SIG-M5 treated with dmso at 0.1 percent for 504 hours (cell line): ENCODE data around the gene OGA.
A peak's percentile ranks its signal among the peaks of the same experiment; 100 is the strongest.

Experiments used
- DNase-seq: peaks from one replicate; lab custom pipeline; 2025; ENCODE audit not compliant: unreplicated experiment; lab: John Stamatoyannopoulos, UW

The OGA gene

DNA sequence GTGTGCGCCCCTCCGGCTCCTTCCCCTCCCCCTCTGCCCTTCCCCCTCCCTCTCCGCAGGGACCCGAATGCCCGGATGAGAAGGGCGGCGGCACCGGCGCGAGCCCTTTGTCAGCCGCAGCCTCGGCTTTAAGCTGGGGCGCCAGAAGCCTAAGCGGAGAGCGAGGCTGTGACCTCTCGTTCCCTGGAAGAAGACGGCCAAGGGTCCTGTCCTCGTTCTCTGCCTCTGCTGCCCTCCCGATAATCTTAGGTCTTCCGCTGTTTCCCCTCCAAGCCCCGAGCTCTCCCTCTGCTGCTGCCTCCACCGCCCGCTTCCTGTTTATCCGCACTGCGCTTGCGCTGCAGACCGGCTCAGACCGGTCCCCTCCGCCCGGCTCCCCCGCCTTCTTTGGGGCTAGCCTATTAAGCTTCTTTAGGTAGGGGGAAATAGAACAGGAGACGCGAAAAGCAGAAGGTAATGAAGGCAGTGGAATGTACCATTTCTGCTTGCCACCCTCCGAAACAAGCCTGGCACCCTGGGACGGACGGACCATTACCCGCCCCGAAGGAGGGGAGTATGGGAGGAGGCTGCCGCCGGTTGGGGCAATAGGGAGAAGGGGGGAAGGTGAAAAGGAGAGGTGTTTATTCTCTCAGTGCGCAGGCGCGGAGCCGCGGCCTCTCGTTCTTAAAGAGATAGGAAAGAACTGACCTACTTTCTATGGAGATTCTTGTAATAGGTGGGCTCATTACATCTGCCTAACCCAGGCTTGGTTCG lies at the start of gene OGA:
TSS of gene OGA (minus strand) at position 326 of the 753 bp plus-strand sequence. CDS start 422 bp downstream, outside the sequence.
- DNase-seq: peak; percentile 99

DNA sequence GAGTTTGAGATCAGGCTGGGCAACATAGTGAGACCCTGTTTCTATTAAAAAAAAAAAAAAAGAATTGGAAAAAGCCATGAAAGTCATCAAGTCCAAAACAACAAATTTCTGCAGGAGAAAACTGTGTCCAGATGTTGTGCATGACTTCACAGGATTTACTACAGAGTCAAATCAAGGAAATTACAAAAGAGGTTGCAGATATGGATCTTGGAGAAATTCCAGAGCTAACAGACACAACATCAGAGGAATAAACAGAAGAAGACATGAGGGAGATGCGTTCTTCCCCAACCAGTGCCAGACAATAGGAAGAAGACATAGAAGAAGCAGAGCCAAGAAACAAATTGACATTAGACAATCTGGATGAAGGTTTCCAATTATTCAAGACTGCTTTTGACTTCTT lies 49.7 kb upstream of the OGA start:
- DNase-seq: no peak

DNA sequence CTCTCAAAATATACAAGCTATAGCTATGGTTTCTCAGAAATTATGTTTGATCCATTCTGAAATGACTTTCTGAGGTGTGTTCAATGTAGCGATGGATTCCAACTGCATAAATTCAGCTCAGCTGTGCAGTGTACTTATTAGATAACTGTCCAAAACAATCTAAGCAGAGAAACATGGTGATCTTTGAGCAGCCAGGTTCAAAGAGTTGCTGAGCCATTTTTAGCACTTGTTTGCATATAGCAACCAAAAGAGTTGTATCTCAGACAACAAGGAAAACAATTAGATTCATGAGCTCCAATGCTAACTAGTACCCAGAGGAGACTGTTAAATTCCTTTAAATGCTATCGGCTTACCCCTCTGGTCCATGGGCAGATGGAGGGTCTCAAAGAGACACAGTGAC lies 41.3 kb upstream of the OGA start:
- no peak for DNase-seq

DNA sequence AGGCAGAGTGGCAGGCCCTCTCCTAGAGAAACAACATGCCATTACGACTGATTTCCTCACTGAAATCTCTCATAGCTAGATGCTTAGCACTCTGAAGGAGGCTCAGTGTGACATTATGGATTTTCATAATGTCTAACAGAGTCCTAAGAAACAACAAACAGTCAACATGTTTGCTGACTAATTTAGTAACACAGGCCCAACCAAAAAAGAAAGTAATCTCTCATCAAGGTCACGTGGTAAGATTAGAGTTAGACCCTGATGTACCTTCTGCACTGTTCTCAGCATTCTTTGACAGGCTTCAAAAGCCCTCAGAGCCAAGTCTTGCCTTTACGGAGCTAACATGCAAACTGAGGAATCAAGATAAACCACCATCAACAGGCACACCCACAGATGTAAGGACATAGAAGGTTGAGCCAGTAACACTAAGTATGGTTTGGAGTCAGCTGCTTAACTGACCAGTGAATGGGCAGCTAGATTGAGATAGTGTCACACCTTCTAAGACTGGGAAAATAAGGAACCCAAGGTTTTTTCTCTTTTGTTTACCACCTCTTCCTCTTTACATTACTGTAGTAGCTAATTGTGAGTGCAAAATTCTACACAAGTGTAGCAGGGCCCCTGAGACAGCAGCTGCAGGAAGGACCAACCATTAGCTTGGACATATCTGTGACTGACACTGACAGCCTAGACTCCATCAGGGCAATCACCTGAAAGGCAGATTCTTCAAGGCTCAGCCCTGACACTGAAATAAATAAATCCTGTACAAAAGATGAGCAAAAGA lies 40.7 kb upstream of the OGA start:
- DNase-seq: no peak

DNA sequence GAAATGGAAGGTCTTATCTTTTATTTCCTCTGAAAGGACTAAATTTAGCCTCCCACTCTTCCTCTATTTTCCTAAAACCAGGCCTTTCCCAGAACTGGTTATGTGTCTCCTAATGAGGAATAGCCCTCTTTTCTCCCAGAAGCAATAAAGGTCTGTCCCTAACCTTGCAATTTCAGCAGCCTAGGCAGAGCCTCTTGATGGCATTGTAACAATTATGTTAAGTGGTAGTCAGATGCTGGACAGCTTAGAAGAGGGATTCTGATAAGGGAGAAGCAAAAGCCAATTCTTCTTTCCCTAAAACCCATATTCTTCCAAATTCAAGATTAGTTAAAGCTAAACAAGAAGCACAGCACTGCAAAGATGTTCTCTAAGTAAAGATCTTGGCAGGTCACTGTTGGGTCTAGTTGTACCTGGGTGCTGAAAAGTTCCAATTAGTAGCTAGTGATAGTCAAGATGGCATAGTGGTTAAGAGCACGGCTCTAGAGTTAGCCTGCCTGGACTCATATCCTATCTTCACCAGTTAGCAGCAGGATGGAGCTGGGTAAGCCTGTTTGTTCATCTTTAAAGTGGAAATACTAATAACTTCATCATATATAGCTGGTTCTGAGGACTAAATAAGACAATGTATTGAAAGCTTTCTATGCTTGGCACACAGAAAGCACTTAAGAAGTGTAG lies 39.7 kb upstream of the OGA start:
- no peak for DNase-seq

DNA sequence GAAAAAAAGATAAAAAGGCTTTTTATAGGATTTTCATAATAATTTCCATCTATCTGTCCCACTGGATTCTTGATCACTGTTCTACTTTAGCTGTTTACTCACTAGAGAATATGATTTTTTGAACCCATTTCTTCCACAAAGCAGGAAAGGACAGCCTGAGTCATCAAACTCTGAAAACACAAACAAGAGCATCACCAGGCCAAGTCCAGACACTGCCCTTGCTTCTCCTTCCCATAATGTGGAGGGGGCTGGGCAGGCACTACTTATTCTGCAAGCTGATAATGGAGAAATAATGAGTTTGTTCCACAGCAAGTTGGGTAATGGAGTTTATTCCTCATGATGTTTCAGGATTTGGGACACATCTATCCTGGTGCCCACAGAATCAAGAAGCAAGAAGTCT lies 38.4 kb upstream of the OGA start:
- DNase-seq: no peak

DNA sequence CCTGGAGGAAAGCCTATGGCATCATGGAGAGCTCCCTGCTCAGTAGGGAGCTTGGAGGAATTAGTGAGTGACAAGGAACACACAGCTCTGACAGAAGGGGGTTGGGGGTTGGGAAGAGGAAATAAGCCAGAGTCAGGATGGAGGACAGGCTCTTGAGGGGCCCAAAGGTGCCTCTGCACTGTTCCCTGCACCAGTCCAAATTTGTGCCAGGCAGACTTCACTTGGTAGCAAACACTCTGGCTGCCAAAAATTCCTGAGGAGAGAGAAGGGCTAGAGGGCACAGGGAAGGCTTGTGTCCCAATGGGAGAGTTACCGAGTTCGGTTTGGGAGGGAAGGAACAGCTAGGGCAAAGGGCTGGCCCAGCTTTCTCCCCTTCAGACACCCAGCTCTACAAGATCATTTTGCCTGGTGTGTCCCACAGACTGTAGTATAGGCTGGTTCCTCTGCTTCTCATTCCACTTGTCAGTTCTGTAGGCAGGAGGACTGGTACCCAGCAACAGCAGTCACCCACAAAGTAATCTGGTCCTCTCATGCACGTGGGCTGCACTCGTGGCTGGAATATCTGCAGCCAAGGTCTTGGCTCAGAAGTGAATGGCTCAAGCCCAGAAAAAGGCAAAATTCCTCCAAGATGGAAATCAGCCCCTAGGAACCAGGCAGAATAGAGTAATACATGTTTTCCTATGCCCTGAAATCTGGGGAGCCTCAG lies 33.3 kb upstream of the OGA start:
- no peak for DNase-seq

DNA sequence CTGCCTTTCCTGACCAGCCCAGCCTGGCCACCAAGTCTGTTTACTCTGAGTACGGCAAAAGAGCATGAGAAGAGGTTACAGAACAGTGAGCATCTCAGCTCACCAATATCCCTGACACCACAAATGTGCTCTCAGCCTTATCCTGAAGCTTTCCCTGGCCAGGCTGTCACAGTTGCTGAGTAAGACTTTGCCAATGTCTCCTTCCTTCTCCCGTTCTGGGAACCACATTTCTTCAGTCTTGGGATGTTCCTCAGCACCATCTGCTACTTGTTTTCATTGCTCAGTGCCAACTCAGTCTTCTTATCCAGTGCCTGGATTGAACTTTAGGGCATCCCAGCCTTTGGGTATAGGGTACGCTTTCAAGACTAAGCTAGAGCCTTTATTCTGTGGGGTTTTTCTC lies 32.5 kb upstream of the OGA start:
- no peak for DNase-seq

DNA sequence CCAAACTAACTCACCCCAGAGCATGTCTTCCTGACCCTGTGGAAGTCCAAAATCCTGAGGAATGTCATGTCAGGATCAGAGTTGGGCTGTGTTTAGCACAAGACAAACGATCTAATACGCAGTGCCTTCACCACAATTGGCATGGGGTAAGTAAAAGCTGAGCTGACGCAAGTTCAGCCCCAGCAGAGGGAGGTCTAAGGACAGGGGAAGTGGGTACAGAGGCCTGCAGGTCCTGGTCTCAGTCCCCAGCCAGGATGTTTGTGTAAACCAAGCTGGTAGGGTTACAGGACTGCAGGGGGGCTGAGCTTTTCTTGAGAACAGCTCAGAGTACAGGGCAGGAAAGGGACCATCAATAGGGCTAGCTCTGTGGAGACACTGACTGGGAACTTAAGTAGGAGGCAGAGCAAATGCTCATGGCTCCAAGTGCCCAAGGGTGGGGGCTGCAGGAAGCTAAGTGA lies 30.7 kb upstream of the OGA start:
- DNase-seq: peak; percentile 91

DNA sequence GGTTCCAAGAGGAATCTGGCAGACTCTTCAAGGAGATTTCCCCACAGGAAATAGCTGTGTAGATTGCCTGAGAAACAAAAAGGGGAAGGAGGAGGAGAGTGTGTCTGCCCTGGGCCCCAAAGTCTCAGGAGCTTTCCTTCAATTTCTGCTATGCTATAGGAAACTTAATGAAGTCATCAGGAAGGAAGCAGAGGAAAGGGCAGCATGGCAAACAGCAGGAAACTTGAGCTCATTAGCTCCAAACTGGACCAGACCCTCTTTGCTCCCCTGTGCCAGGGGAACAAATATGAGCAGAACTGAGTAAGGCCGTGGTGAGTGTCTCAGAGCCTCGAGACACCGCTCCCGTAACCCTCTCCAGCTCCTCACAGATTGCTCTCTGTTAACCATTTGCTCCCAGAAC lies 30.2 kb upstream of the OGA start:
- peak; percentile 48 for DNase-seq

DNA sequence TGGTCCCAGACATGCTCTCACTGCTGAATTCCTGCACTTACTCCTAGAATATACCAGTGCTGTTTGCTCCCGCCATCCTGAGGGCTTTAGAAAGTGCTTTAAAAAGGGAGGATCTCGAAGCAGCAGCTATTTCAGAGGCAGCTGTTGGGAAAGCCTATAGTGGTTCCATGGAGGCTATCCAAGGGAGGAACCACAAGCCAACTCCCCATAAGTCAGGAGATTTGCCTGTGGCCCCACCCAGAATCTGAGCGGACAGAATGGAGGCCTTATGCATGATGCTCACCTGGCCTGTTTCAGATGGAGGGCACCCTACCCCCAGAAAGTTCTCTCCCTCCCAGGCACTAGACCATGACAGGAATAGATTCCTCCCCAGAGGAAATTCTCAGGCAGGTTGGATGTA lies 27.6 kb upstream of the OGA start:
- no peak for DNase-seq

DNA sequence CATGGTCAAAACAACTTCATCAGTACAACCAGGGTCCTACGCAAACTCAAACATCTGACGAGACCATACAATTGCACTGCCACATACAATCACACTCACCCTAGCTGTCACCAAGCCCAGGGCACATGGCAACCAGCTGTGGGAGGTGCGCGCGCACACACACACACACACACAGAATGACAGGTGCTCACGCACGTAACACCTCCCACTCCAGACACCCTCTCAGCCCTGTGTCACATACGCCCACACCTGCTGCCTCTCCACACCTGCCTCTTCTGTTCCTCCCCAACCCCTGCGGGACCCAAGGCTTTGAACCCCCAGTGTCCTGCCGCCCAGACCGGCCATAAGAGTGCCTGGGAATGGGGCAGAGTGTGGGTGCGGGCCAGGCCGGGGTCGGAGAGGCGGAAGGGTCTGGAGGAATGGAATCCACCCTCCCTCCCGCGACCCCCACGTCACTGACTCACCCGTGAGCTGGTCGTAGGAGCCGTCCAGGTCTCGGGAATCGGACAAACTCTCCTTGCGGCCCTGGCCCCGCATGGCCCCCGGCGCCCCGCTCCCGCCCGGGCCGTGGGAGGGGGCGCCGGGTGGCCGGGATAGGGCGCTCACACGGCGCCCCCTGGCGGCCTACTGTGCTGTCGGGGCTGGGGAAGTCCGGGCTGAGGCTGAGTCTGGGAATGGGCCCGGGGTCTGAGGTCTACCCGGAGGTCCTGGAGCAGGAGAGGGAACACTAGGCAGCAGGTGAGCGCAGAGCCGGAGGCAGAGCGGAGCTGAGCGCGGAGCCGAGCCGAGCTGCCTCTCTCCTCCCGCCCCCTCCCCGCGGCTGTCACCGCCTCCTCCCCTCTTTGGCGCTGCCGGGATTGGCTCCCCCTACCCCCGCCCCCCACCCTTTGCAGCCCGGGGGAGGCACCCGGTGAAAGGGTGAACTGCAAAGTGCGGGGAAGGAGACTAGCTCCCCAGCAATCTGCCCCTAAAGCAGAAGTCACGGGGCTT lies 25.1 kb upstream of the OGA start, which contains the start of gene KCNIP2:
TSS of gene KCNIP2 (minus strand) at position 769 of the 990 bp plus-strand sequence. CDS start at position 537, 232 bp downstream.
- peak; percentile 65 for DNase-seq

DNA sequence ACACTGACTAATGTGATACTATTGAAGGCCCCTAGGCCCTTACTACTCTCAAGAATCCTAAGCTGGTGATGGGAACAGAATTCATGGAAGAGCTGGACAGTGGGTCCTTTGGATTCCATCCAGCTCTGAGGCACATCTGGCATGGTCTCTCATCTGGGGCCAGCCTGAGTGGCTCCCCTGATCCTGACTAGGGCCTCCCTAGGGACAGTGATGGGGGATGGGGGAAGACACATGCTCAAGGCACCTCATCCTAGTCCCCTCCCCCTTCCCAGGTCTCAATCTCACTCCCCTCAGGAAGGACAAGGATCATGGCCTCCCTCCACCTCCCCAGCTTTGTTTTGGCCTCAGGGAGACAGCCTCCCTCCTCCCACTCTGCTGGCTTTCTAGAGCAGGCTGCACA lies 23.6 kb upstream of the OGA start:
- DNase-seq: no peak

DNA sequence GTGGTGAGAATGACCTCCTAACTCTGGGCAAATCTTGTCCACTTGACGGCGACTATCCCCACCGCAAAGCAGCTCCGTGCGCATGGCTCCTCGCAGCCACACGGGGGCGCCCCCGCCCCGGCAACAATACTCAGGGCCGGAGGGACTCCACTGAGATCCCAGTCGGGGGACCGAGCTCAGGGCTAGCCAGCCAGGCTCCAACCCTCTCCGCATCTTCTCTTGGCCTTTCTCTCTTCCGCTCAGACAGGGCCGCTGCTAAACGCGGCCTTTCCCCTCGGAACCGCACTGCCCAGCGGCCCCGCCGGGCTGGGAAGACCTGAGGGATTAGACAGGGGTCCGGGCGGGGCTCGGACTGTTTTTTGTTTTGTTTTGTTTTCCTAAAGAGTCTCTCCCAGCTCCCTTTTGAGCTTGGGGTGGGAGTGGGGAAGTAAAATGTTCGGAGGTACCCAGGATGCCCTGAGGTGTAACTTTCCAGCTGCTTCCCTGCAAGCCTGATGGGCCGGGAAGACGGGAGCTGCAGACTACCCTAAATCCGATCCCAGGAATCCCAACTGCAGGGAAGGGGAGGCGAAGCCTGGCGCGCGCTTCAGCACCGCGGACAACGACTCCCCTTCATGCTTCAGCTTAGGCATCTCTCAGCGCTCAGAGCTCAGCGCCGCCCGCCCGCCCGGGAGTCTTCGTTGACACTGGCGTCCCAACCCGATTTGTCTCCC lies 22.7 kb upstream of the OGA start:
- peak; percentile 69 for DNase-seq

DNA sequence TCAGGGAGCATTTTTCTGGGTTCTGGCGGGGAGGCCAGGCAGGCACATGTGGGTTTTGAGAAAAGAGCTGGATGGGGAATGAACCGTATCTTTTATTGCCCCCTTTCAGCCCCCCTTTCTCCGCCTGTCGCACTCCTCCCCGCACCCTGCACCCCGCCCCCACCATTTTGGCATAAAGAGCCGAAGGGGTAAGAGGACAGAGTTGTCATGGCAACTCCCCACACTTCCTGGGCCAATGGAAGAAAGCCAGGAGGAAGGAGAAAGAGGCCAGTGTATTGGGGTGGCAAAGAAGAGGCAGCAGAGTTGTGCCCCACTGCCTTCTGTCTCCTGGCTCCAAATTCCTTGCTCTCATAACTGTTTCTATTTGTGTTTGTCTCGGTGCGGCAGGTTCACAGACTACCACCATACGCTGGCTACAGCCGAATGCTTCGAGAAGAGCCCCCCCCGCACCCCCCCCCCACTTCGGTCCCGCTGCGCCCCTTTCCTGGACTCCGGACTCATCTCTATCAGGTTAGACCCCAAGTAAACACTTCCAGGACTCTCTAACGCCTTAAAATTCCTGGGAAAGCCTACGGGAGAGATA lies 21.9 kb upstream of the OGA start:
- peak; percentile 5 for DNase-seq

DNA sequence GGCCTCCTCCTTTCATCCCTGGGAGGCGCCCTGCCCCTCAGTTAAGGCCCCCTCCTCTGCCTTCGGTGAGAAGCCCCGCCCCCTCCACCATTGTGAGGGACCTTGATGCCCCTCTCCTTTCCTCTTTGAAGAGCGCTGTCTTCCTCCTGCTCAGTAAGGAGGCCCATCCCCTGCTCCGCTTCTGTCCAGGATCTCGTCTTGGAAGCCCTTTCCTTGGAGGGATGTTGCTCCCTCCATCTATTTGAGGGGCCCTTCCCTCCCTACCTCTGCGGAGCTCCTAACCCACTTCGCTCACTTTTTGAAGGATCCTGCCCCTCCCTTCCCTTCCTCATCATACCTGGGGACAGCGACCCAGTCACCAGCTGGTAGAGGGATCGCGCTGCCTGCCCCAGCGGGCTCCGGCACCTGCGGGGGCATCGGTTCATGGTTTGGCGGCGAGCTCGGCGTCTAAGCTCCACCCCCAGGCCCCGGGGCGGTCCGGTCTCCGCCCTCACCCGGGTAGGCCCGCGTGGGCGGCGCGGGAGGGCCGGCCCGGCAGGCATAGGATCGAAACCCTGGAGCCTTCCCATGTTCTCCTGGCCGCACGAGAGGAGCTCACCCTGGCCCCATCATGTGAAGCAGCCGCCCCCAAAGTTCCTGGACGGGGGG lies 21.3 kb upstream of the OGA start:
- peak; percentile 3 for DNase-seq

DNA sequence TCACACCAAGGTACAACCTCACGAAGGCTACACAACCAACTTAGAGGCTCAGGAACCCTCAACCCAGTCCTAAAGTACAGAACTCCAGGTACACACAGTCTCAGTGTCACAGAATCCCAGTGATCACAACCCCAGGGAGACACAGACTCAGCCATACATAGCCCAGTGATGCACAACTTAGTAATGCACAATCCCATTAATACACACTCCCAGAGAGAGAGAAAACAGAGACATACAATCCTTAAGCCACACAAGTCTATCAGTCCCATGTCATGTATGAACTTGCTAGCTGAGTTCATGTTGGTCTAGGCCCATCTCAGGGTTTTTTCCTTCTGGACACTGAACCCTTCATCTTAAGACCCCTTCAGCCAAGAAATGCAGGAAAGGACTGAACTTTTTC lies 20.8 kb upstream of the OGA start:
- DNase-seq: no peak

DNA sequence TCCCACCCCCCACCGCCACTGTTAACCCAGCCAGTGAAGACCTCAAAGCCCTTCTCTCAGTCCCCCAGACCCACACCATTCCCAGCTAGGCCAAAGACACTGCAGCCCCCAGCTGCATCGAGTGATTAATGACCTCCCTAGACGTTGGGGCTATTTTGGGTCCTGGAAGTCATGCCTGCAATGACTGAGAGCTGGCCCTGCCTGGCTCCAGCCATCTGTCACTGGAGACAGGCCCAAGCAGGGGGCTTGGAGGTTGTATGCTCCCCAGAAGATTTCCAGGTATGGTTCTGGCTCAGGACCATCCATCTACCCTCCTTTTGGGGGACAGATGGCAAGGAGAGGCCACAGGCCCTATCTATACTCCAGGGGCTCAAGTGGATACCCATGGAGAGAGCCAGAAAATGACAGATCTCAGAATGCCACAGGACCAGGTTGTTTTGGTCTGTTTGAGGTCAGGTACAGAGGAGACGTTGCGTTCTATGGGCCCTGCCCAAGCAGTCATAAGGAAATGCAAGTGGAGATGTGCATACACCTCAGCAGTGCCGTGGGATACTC lies 20.2 kb upstream of the OGA start:
- no peak for DNase-seq
